Endodermal cell (in vitro differentiated cells): Measurements from ENCODE around the gene LVRN. TPM values are rescaled to one million over a fixed set of nuclear protein-coding genes. Genes with fewer than 3 reads are reported as not detected.
"Not testable (repeated sequence)": the region's sequence is repeated elsewhere in the genome, so short reads cannot be mapped to it uniquely, and the experiment has no call there.

Source experiments
- DNase-seq: peaks from one replicate; pipeline ENCODE4 v3.0.0-alpha.2; 2017
- H3K27ac ChIP-seq: 2 replicates; pipeline ENCODE4 v1.5.1; 2013; ENCODE audit warnings: mild to moderate bottlenecking, low read depth, low read length, moderate library complexity
- H3K27me3 ChIP-seq: 2 replicates; pipeline ENCODE4 v1.6.1; 2013; ENCODE audit warnings: mild to moderate bottlenecking, low read length, moderate library complexity; ENCODE audit not compliant: insufficient read depth, control insufficient read depth, poor library complexity, severe bottlenecking
- H3K36me3 ChIP-seq: 2 replicates; pipeline ENCODE4 v1.7.0; 2013; ENCODE audit warnings: mild to moderate bottlenecking, low read length, moderate library complexity; ENCODE audit not compliant: control insufficient read depth, insufficient read depth
- H3K4me1 ChIP-seq: one replicate; pipeline ENCODE4 v1.7.0; 2013; ENCODE audit warnings: low read length; ENCODE audit not compliant: control insufficient read depth, insufficient read depth
- H3K4me3 ChIP-seq: 2 replicates; pipeline ENCODE4 v1.5.1; 2013; ENCODE audit warnings: mild to moderate bottlenecking, low read length, moderate library complexity
- H3K9ac ChIP-seq: 2 replicates; pipeline ENCODE4 v1.6.1; 2013; ENCODE audit warnings: mild to moderate bottlenecking, low read length, moderate library complexity; ENCODE audit not compliant: poor library complexity, severe bottlenecking; ENCODE audit errors: extremely low read depth
- H3K9me3 ChIP-seq: 2 replicates; pipeline ENCODE4 v1.6.1; 2013; ENCODE audit warnings: mild to moderate bottlenecking, low read length, moderate library complexity; ENCODE audit not compliant: control insufficient read depth
- H3K27ac Mint-ChIP-seq: 2 replicates; pipeline ENCODE4 v1.8.0; 2020; ENCODE audit warnings: mixed read lengths
- H3K27me3 Mint-ChIP-seq: 2 replicates; pipeline ENCODE4 v1.8.0; 2021; ENCODE audit warnings: mild to moderate bottlenecking, mixed read lengths; ENCODE audit not compliant: insufficient read depth
- H3K36me3 Mint-ChIP-seq: 2 replicates; pipeline ENCODE4 v1.8.0; 2020; ENCODE audit warnings: low read depth, mixed read lengths
- H3K4me1 Mint-ChIP-seq: 2 replicates; pipeline ENCODE4 v1.8.0; 2020; ENCODE audit warnings: mixed read lengths
- H3K4me3 Mint-ChIP-seq: 2 replicates; pipeline ENCODE4 v1.8.0; 2020; ENCODE audit warnings: mild to moderate bottlenecking, moderate library complexity, mixed read lengths
- H3K9me3 Mint-ChIP-seq: 2 replicates; pipeline ENCODE4 v1.8.0; 2020; ENCODE audit warnings: mild to moderate bottlenecking, mixed read lengths
- CTCF ChIP-seq: fragments of 200-600 bp; sonication (generic); conservative IDR thresholded peaks from 2 replicates; pipeline ENCODE4 v1.5.0; 2021; ENCODE audit warnings: antibody characterized with exemption, mild to moderate bottlenecking
- WGBS, 2 experiments: methylation state at CpG; one replicate each; pipeline versions ENCODE4 v1.1.5 to v1.1.7; 2013; ENCODE audit warnings: missing lambda C conversion rate in 2 of 2, mixed read lengths in 1 of 2; ENCODE audit not compliant: insufficient coverage in 1 of 2, insufficient read length in 1 of 2; 5-methylcytosine and 5-hydroxymethylcytosine counted together
- long read RNA-seq, 4 experiments: library from polyadenylated mRNA in 2 of 4; library from RNA in 1 of 4; library from capped mRNA in 1 of 4; stranded (forward) in 3 of 4; unstranded in 1 of 4; transcript quantifications; one replicate each; pipeline ENCODE4 v2.0.0, GENCODE V29; 2020 to 2021; ENCODE audit warnings: inconsistent platforms in 1 of 4
- polyA plus RNA-seq, 2 experiments: library from polyadenylated mRNA; stranded (reverse); fragments of 50-300 nt; gene quantifications; one replicate each; pipeline ENCODE4 v1.2.3, GENCODE V29; 2013
- total RNA-seq, 2 donors: library from RNA; stranded (reverse); fragmentation: NEBNext Ultra II Directional in 1 of 2; extraction: Animal tissue kit (Norgen Biotek cat#: 25700) in 1 of 2; gene quantifications; 2 replicates in 1 of 2; 3 replicates in 1 of 2; pipeline ENCODE4 v1.2.1, GENCODE V29; 2021

LVRN gene
- total RNA-seq, result under 1 TPM; 0.26 to 0.38 TPM
- 0.39 TPM for polyA plus RNA-seq (2013, experiment 1 of 2)
- 0.37 TPM for polyA plus RNA-seq (2013, experiment 2 of 2)
- long read RNA-seq, experiment 1, result 0 reads
- long read RNA-seq, experiment 2, result 0 reads
- long read RNA-seq, experiment 3, partial matches to known transcripts, result 0 of 1 reads
- long read RNA-seq, experiment 3, other reads (novel, unspliced or antisense), result 1 of 1 reads
- long read RNA-seq, experiment 4, result 0 reads

- no peak within 1 kb of the TSS for H3K9ac ChIP-seq
Measured at GRCh38 chr5:115962239-115962564, at the start of gene LVRN. Gene LVRN, plus strand, starts transcription at chr5:115962475. Its CDS starts 143 bp downstream, at chr5:115962618.

GRCh38 chr5:115913623-115914400, 48.5 kb upstream of the LVRN start:
- H3K9me3 Mint-ChIP-seq, H3K27me3 Mint-ChIP-seq, H3K4me1 ChIP-seq, H3K36me3 Mint-ChIP-seq, H3K4me3 Mint-ChIP-seq, H3K4me3 ChIP-seq, H3K9me3 ChIP-seq, H3K27ac ChIP-seq, H3K27me3 ChIP-seq, DNase-seq, H3K36me3 ChIP-seq, H3K9ac ChIP-seq, H3K27ac Mint-ChIP-seq, H3K4me1 Mint-ChIP-seq: not testable (repeated sequence)
- WGBS, 2 experiments, result 88% methylated on average over 5 of the region's 5 CpGs; no CpG with 5 or more reads in 1 of the 2 experiments

More at GRCh38 chr5:115962239-115962564, at the start of gene LVRN:
- H3K4me1 ChIP-seq, result no peaks in the 10 kb centered on the region
- H3K4me3 Mint-ChIP-seq, result peak within 1 kb of the TSS; percentile 40
- no peaks in the 10 kb centered on the region for H3K36me3 ChIP-seq
- H3K36me3 Mint-ChIP-seq, result no peaks in the 10 kb centered on the region
- no peaks in the 10 kb centered on the region for H3K4me1 Mint-ChIP-seq
- H3K4me3 ChIP-seq, result peak within 1 kb of the TSS; percentile 75
- TF ChIP-seq CTCF, result no peak
- 49 to 63% methylated on average over 2 to 18 of the region's 18 CpGs for WGBS, 2 experiments
- H3K27ac Mint-ChIP-seq, result no peak within 1 kb of the TSS
- no peaks in the 10 kb centered on the region for H3K9me3 ChIP-seq
- no peak within 1 kb of the TSS for H3K27ac ChIP-seq
- H3K27me3 Mint-ChIP-seq, result peaks cover 76% of the 10 kb centered on the region
- no peaks in the 10 kb centered on the region for H3K9me3 Mint-ChIP-seq
- peaks cover 88% of the 10 kb centered on the region for H3K27me3 ChIP-seq
- DNase-seq, result no peak

- H3K9me3 ChIP-seq, result no peaks in the 10 kb centered on the region
- H3K9ac ChIP-seq, result no peak overlapping the region
- Mint-ChIP-seq H3K9me3 (no peaks in the 10 kb centered on the region), H3K27ac (no peak overlapping the region), H3K27me3 (no peaks in the 10 kb centered on the region), H3K36me3 (no peaks in the 10 kb centered on the region), H3K4me3 (no peak overlapping the region), H3K4me1 (no peaks in the 10 kb centered on the region)
- no peaks in the 10 kb centered on the region for H3K27me3 ChIP-seq
- no peak for TF ChIP-seq CTCF
- H3K36me3 ChIP-seq, result no peaks in the 10 kb centered on the region
- H3K4me1 ChIP-seq, result no peaks in the 10 kb centered on the region
- no peak overlapping the region for H3K27ac ChIP-seq
- 88 to 95% methylated on average over 2 to 3 of the region's 3 CpGs for WGBS, 2 experiments
- no peak overlapping the region for H3K4me3 ChIP-seq
- DNase-seq, result no peak
Measured at GRCh38 chr5:115920171-115920725, 42.0 kb upstream of the LVRN start.

- not testable (repeated sequence) for H3K4me1 ChIP-seq, H3K36me3 ChIP-seq, H3K27me3 ChIP-seq, H3K4me3 ChIP-seq, H3K4me1 Mint-ChIP-seq, H3K27ac Mint-ChIP-seq, H3K9ac ChIP-seq, H3K9me3 ChIP-seq, H3K27ac ChIP-seq, H3K4me3 Mint-ChIP-seq, H3K36me3 Mint-ChIP-seq, H3K9me3 Mint-ChIP-seq, H3K27me3 Mint-ChIP-seq, DNase-seq
- WGBS, 2 experiments, result 95 to 97% methylated on average over 10 to 12 of the region's 12 CpGs
Measured at GRCh38 chr5:115928578-115929407, 33.5 kb upstream of the LVRN start.

- not testable (repeated sequence) for H3K36me3 ChIP-seq, H3K27ac ChIP-seq, H3K4me1 Mint-ChIP-seq, H3K27me3 ChIP-seq, DNase-seq, H3K9ac ChIP-seq, H3K27ac Mint-ChIP-seq, H3K27me3 Mint-ChIP-seq, H3K4me3 Mint-ChIP-seq, H3K36me3 Mint-ChIP-seq, H3K9me3 Mint-ChIP-seq, H3K9me3 ChIP-seq, H3K4me1 ChIP-seq, H3K4me3 ChIP-seq
- WGBS, 2 experiments, result 91 to 93% methylated on average over 15 to 17 of the region's 17 CpGs
Measured at GRCh38 chr5:115930171-115930570, 32.1 kb upstream of the LVRN start.
